PC-9 (cell line): ENCODE data around the gene SMG6. TPM values are rescaled to one million over a fixed set of nuclear protein-coding genes. Genes with fewer than 3 reads are reported as not detected.
A peak's percentile ranks its signal among the peaks of the same experiment; 100 is the strongest.

Experiments used
- BruUV-seq: library from RNA; stranded (reverse); fragments of 400-500 nt; replicated peaks from 2 replicates; lab custom pipeline; 2021; lab: Mats Ljungman, UMichigan
- CTCF ChIA-PET: fragments of 300-600 bp; sonication (Branson Sonifier 250); formaldehyde crosslinking; loops from one replicate; lab custom pipeline; 2022; ENCODE audit warnings: antibody characterized with exemption; lab: Charles Lee
- POLR2A ChIA-PET: fragments of 300-600 bp; sonication (Branson Sonifier 250); formaldehyde crosslinking; loops from one replicate; lab custom pipeline; 2022; ENCODE audit warnings: antibody characterized with exemption; ENCODE audit not compliant: unreplicated experiment; lab: Charles Lee
- DNase-seq, 2 experiments: peaks; one replicate each; pipeline versions ENCODE4 v3.0.0 to v3.0.0-alpha.2; 2015 to 2022; ENCODE audit warnings: mixed read lengths in 1 of 2
- H2AFZ ChIP-seq: fragments of 200-600 bp; sonication (generic); 2 replicates; pipeline ENCODE4 v1.8.1; 2017; ENCODE audit warnings: antibody characterized with exemption
- H3F3A ChIP-seq: fragments of 200-600 bp; sonication (generic); 2 replicates; pipeline ENCODE4 v1.8.1; 2017; ENCODE audit warnings: antibody characterized with exemption, mild to moderate bottlenecking, low read depth; ENCODE audit not compliant: insufficient read depth
- H3K27ac ChIP-seq: fragments of 200-600 bp; sonication (generic); 2 replicates; pipeline ENCODE4 v1.6.1; 2016; ENCODE audit warnings: mixed run types
- H3K27me3 ChIP-seq: fragments of 200-600 bp; sonication (generic); 2 replicates; pipeline ENCODE4 v1.6.1; 2016; ENCODE audit warnings: low read depth, mixed run types; ENCODE audit not compliant: insufficient read depth
- H3K36me3 ChIP-seq: fragments of 200-600 bp; sonication (generic); 2 replicates; pipeline ENCODE4 v1.6.1; 2016; ENCODE audit warnings: low read depth, mixed run types
- H3K4me1 ChIP-seq: fragments of 200-600 bp; sonication (generic); replicated peaks from 2 replicates; pipeline ENCODE4 v1.6.1; 2016; ENCODE audit warnings: mixed run types; ENCODE audit not compliant: insufficient read depth
- H3K4me2 ChIP-seq: fragments of 200-600 bp; sonication (generic); 2 replicates; pipeline ENCODE4 v1.6.1; 2017; ENCODE audit warnings: mixed run types
- H3K4me3 ChIP-seq: fragments of 200-600 bp; sonication (generic); 2 replicates; pipeline ENCODE4 v1.6.1; 2016; ENCODE audit warnings: mixed run types
- H3K79me2 ChIP-seq: fragments of 200-600 bp; sonication (generic); 2 replicates; pipeline ENCODE4 v1.6.1; 2017; ENCODE audit warnings: low read depth, mixed run types
- H3K9me2 ChIP-seq: fragments of 200-600 bp; sonication (generic); 2 replicates; pipeline ENCODE4 v1.8.1; 2017; ENCODE audit warnings: mild to moderate bottlenecking; ENCODE audit not compliant: insufficient read depth
- H3K9me3 ChIP-seq: fragments of 200-600 bp; sonication (generic); 2 replicates; pipeline ENCODE4 v1.8.1; 2016; ENCODE audit warnings: low read depth; ENCODE audit not compliant: insufficient read depth
- H4K20me1 ChIP-seq: fragments of 200-600 bp; sonication (generic); 2 replicates; pipeline ENCODE4 v1.8.1; 2017; ENCODE audit not compliant: insufficient read depth
- CTCF ChIP-seq: fragments of 200-600 bp; sonication (generic); conservative IDR thresholded peaks from 2 replicates; pipeline ENCODE4 v1.6.1; 2017; ENCODE audit warnings: mixed run types, antibody characterized with exemption, mild to moderate bottlenecking, moderate library complexity
- EZH2 ChIP-seq: fragments of 200-600 bp; sonication (generic); IDR thresholded peaks from 2 replicates; pipeline ENCODE4 v1.8.0; 2017; ENCODE audit warnings: antibody characterized with exemption, low read depth
- intact Hi-C: fragments of 100-400 bp; cut with micrococcal nuclease; formaldehyde crosslinking; loops from one replicate; pipeline ENCODE4 v1.10.0; 2022; ENCODE audit not compliant: unreplicated experiment
- total RNA-seq: library from RNA; stranded (reverse); gene quantifications from 2 replicates; pipeline ENCODE4 v1.2.3, GENCODE V29; 2021

Gene SMG6
- total RNA-seq, 1 experiment from 2014 or later = 43.1 TPM

GRCh38 chr17:2198927-2199326, 104.7 kb downstream of the SMG6 start:
- H3K27ac ChIP-seq = no peak overlapping the region
- H3K4me3 ChIP-seq = no peak overlapping the region
- intact Hi-C loops = no loop called here
- no peaks in the 10 kb centered on the region for H3K9me2 ChIP-seq
- no TSS peak for BruUV-seq
- POLR2A ChIA-PET = interaction anchor here (0.6 kb wide), 1 partner anchor 426 kb away, joined by 20 read pairs; no protein-coding TSS in a partner anchor
- no peak for TF ChIP-seq CTCF
- TF ChIP-seq EZH2 = no peak
- H3K79me2 ChIP-seq = no peaks in the 10 kb centered on the region
- peaks cover 19% of the 10 kb centered on the region for H3K4me1 ChIP-seq
- no peaks in the 10 kb centered on the region for H3K27me3 ChIP-seq
- H2AFZ ChIP-seq = no peak overlapping the region
- H4K20me1 ChIP-seq = no peaks in the 10 kb centered on the region; the same call in 1 of the 2 replicates
- H3K4me2 ChIP-seq = no peak overlapping the region
- H3F3A ChIP-seq = peaks cover 20% of the 10 kb centered on the region; the same call in 1 of the 2 replicates
- CTCF ChIA-PET = no interaction called here
- no peak for DNase-seq
- H3K9me3 ChIP-seq = no peaks in the 10 kb centered on the region
- H3K36me3 ChIP-seq = 0 out of 2 replicates have a peak, but pooled peaks cover 1% of the 10 kb centered on the region

DNA sequence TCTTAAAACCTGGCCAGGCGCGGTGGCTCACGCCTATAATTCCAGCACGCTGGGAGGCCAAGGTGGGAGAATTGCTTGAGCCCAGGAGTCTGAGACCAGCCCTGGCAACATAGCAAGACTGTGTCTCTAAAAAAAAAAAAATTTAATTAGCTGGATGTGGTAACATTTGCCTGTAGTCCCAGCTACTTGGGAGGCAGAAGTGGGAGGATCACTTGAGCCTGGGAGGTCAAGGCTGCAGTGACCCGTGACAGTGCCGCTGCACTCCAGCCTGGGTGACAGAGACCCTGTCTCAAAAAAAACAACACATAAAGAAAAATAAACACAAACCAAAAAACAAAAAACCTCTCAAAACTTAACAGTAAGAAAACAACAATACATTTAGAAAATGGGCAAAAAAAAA, 106.3 kb downstream of the SMG6 start:
- intact Hi-C loops = no loop called here
- DNase-seq = no peak
- no peak for TF ChIP-seq CTCF
- no peak for TF ChIP-seq EZH2
- Histone ChIP-seq H3K27me3 (no peaks in the 10 kb centered on the region), H3K4me2 (no peak overlapping the region), H3F3A (peaks cover 37% of the 10 kb centered on the region), H4K20me1 (no peaks in the 10 kb centered on the region), H3K9me3 (peaks cover 4% of the 10 kb centered on the region; the same call in 1 of the 2 replicates), H3K79me2 (no peaks in the 10 kb centered on the region), H3K9me2 (no peaks in the 10 kb centered on the region), H2AFZ (no peak overlapping the region), H3K27ac (no peak overlapping the region), H3K4me1 (peaks cover 36% of the 10 kb centered on the region), H3K4me3 (no peak overlapping the region), H3K36me3 (0 out of 2 replicates have a peak, but pooled peaks cover 8% of the 10 kb centered on the region)
- BruUV-seq = no TSS peak
- ChIA-PET CTCF (no interaction called here), POLR2A (interaction anchor here (0.6 kb wide), 1 partner anchor 179 kb away, joined by 4 read pairs; no protein-coding TSS in a partner anchor)

DNA sequence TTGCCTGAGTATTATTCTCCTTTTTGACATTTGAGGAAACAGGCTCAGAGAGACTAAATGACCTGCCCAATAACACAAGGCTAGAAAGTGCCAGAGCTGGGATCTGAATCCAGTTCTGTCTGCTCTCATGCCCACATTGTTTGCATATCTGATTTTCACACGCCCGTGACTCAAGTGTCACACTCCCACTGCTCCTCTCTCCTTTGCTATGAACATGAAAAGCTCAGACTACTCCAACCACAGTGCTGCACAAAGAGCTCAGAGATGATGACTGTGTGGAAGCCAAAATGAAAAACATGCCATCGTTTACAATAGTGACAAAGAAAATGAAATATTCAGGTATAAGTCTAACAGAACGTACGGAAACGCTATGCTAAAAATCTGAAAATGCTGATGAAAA, 107.9 kb downstream of the SMG6 start:
- POLR2A ChIA-PET = no interaction called here
- TF ChIP-seq CTCF (no peak), EZH2 (no peak)

More for the DNA sequence above, 107.9 kb downstream of the SMG6 start:
- CTCF ChIA-PET = no interaction called here
- Histone ChIP-seq H3K36me3 (0 out of 2 replicates have a peak, but pooled peaks cover 8% of the 10 kb centered on the region), H4K20me1 (no peaks in the 10 kb centered on the region), H3K4me1 (peaks cover 48% of the 10 kb centered on the region), H3K79me2 (no peaks in the 10 kb centered on the region; the same call in 1 of the 2 replicates), H3K9me3 (peaks cover 4% of the 10 kb centered on the region; the same call in 1 of the 2 replicates), H3K27me3 (no peaks in the 10 kb centered on the region), H3F3A (peaks cover 46% of the 10 kb centered on the region), H2AFZ (no peak overlapping the region), H3K9me2 (no peaks in the 10 kb centered on the region), H3K4me3 (no peak overlapping the region), H3K27ac (peak overlapping the region; percentile 34; the same call in 1 of the 2 replicates), H3K4me2 (no peak overlapping the region)
- no TSS peak for BruUV-seq
- DNase-seq = peak in 1 of 2 experiments; percentile 28
- intact Hi-C loops = no loop called here
